CD4-positive, CD25-positive, alpha-beta regulatory T cell (primary cell): ENCODE data around the gene RHBDD3. TPM values are rescaled to one million over a fixed set of nuclear protein-coding genes. Genes with fewer than 3 reads are reported as not detected.

Source experiments
- ATAC-seq, 2 donors: fragments of 150-1000 bp; cut with Tn5 transposase; one replicate each; pipeline ENCODE4 v1.10.0; 2021; ENCODE audit warnings: low read depth in 2 of 2, moderate number of reproducible peaks in 2 of 2, moderate library complexity in 1 of 2
- DNase-seq, 3 donors: peaks; one replicate each; pipeline versions ENCODE4 v3.0.0 to v3.0.0-alpha.2; 2012 to 2022; ENCODE audit warnings: mixed read lengths in 1 of 3
- H3K27ac ChIP-seq: one replicate; pipeline ENCODE4 v1.7.0; 2013; ENCODE audit warnings: mild to moderate bottlenecking, low read length; ENCODE audit not compliant: insufficient read depth, poor library complexity, severe bottlenecking
- H3K27me3 ChIP-seq: one replicate; pipeline ENCODE4 v1.7.0; 2013; ENCODE audit warnings: low read length; ENCODE audit not compliant: control insufficient read depth, insufficient read depth
- H3K36me3 ChIP-seq: one replicate; pipeline ENCODE4 v1.7.0; 2013; ENCODE audit warnings: mild to moderate bottlenecking, low read length, moderate library complexity; ENCODE audit not compliant: control insufficient read depth, insufficient read depth
- H3K4me1 ChIP-seq: 2 replicates; pipeline ENCODE4 v1.7.0; 2013; ENCODE audit warnings: mild to moderate bottlenecking, low read length; ENCODE audit not compliant: insufficient read depth, control insufficient read depth, poor library complexity, severe bottlenecking
- H3K4me3 ChIP-seq: one replicate; pipeline ENCODE4 v1.7.0; 2013; ENCODE audit warnings: low read depth, mild to moderate bottlenecking, low read length, moderate library complexity
- H3K9me3 ChIP-seq, 2 experiments: 1 replicate in 1 of 2; 2 replicates in 1 of 2; pipeline ENCODE4 v1.7.0; 2013; ENCODE audit warnings: low read length in 2 of 2, mild to moderate bottlenecking in 1 of 2, moderate library complexity in 1 of 2; ENCODE audit not compliant: control insufficient read depth in 2 of 2
- H3K27ac Mint-ChIP-seq, 3 donors: one replicate each; pipeline ENCODE4 v1.8.0; 2020 to 2022; ENCODE audit warnings: mild to moderate bottlenecking in 3 of 3, mixed read lengths in 3 of 3, moderate library complexity in 2 of 3
- H3K27me3 Mint-ChIP-seq: one replicate; pipeline ENCODE4 v1.8.0; 2022; ENCODE audit warnings: mild to moderate bottlenecking, mixed read lengths
- H3K36me3 Mint-ChIP-seq: one replicate; pipeline ENCODE4 v1.8.0; 2020; ENCODE audit warnings: mixed read lengths
- H3K4me1 Mint-ChIP-seq, 4 donors: one replicate each; pipeline ENCODE4 v1.8.0; 2020 to 2022; ENCODE audit warnings: mixed read lengths in 4 of 4, mild to moderate bottlenecking in 1 of 4
- H3K4me3 Mint-ChIP-seq, 4 donors: one replicate each; pipeline ENCODE4 v1.8.0; 2020 to 2022; ENCODE audit warnings: mild to moderate bottlenecking in 4 of 4, mixed read lengths in 4 of 4, moderate library complexity in 3 of 4
- H3K9me3 Mint-ChIP-seq, 7 donors: one replicate each; pipeline ENCODE4 v1.8.0; 2020 to 2022; ENCODE audit warnings: mixed read lengths in 7 of 7, mild to moderate bottlenecking in 3 of 7, moderate library complexity in 2 of 7
- polyA plus RNA-seq, 4 donors: library from polyadenylated mRNA; unstranded; fragments of 300-500 nt; fragmentation: Illumina TruSeq; gene quantifications; one replicate each; pipeline ENCODE4 v1.2.3, GENCODE V29; 2021
- total RNA-seq: library from RNA; stranded (reverse); gene quantifications from one replicate; pipeline ENCODE4 v1.2.3, GENCODE V29; 2022

RHBDD3 gene
- total and polyA plus RNA-seq, 5 donors from 2014 or later = 6.5 to 16.0 (median 10.7) TPM

GRCh38 chr22:29308148-29308790 lies 40.5 kb upstream of the RHBDD3 start:
- no peak for DNase-seq

GRCh38 chr22:29307596-29308147 lies 39.9 kb upstream of the RHBDD3 start:
- H3K9me3 ChIP-seq = no peaks in the 10 kb centered on the region
- H3K4me1 ChIP-seq = peaks cover 21% of the 10 kb centered on the region
- Mint-ChIP-seq H3K4me3 (peak overlapping the region; percentile 43 to 84 (median 70)), H3K27me3 (peaks cover 41% of the 10 kb centered on the region), H3K27ac (no peak overlapping the region), H3K4me1 (peaks cover 0 to 10% (median 2%) of the 10 kb centered on the region in 4 donors), H3K9me3 (peaks cover 0 to 4% (median 0%) of the 10 kb centered on the region in 7 donors), H3K36me3 (no peaks in the 10 kb centered on the region)
- DNase-seq = no peak
- no peak overlapping the region for H3K4me3 ChIP-seq
- H3K36me3 ChIP-seq = no peaks in the 10 kb centered on the region
- peaks cover 2% of the 10 kb centered on the region for H3K27me3 ChIP-seq
- no peak overlapping the region for H3K27ac ChIP-seq
- no peak for ATAC-seq

More at GRCh38 chr22:29308148-29308790, 40.5 kb upstream of the RHBDD3 start:
- no peak overlapping the region for H3K4me3 Mint-ChIP-seq
- Histone ChIP-seq H3K36me3 (no peaks in the 10 kb centered on the region), H3K9me3 (no peaks in the 10 kb centered on the region), H3K27ac (no peak overlapping the region), H3K27me3 (peaks cover 2% of the 10 kb centered on the region), H3K4me3 (no peak overlapping the region), H3K4me1 (peaks cover 21% of the 10 kb centered on the region)
- peaks cover 0 to 10% (median 2%) of the 10 kb centered on the region in 4 donors for H3K4me1 Mint-ChIP-seq
- peaks cover 43% of the 10 kb centered on the region for H3K27me3 Mint-ChIP-seq
- H3K36me3 Mint-ChIP-seq = no peaks in the 10 kb centered on the region
- ATAC-seq = no peak
- no peak overlapping the region for H3K27ac Mint-ChIP-seq
- H3K9me3 Mint-ChIP-seq = peaks cover 0 to 4% (median 0%) of the 10 kb centered on the region in 7 donors

- Mint-ChIP-seq H3K9me3 (peaks cover 0 to 4% (median 0%) of the 10 kb centered on the region in 7 donors), H3K27ac (no peak overlapping the region), H3K4me1 (peaks cover 0 to 10% (median 2%) of the 10 kb centered on the region in 4 donors), H3K27me3 (peaks cover 35% of the 10 kb centered on the region), H3K4me3 (peak overlapping the region; percentile 43 to 84 (median 70)), H3K36me3 (no peaks in the 10 kb centered on the region)
- Histone ChIP-seq H3K9me3 (no peaks in the 10 kb centered on the region), H3K27ac (no peak overlapping the region), H3K4me1 (peaks cover 21% of the 10 kb centered on the region), H3K36me3 (no peaks in the 10 kb centered on the region), H3K27me3 (peaks cover 2% of the 10 kb centered on the region), H3K4me3 (no peak overlapping the region)
- no peak for ATAC-seq
- no peak for DNase-seq
Observed at GRCh38 chr22:29306835-29307595, 39.2 kb upstream of the RHBDD3 start.

- H3K27ac ChIP-seq = no peak within 1 kb of the TSS
- Mint-ChIP-seq H3K4me3 (peak within 1 kb of the TSS; percentile 60 to 84 (median 80)), H3K27me3 (peaks cover 34% of the 10 kb centered on the region), H3K4me1 (peaks cover 0 to 10% (median 2%) of the 10 kb centered on the region in 4 donors), H3K9me3 (peaks cover 0 to 4% (median 0%) of the 10 kb centered on the region in 7 donors), H3K27ac (peak within 1 kb of the TSS in 1 of 3 donors; percentile 63), H3K36me3 (no peaks in the 10 kb centered on the region)
- H3K27me3 ChIP-seq = peaks cover 2% of the 10 kb centered on the region
- H3K4me1 ChIP-seq = peaks cover 21% of the 10 kb centered on the region
- DNase-seq (peak in 1 of 3 donors; percentile 45), ATAC-seq (no peak)
- H3K9me3 ChIP-seq = no peaks in the 10 kb centered on the region
- no peaks in the 10 kb centered on the region for H3K36me3 ChIP-seq
- H3K4me3 ChIP-seq = no peak within 1 kb of the TSS
Observed at GRCh38 chr22:29306175-29306834, 38.5 kb upstream of the RHBDD3 start, which contains the start of gene GAS2L1. Gene GAS2L1, plus strand, starts transcription at chr22:29306650. Its CDS starts 1,456 bp downstream, at chr22:29308106.

- H3K4me1 Mint-ChIP-seq = peaks cover 0 to 11% (median 2%) of the 10 kb centered on the region in 4 donors
- H3K9me3 Mint-ChIP-seq = peaks cover 0 to 4% (median 0%) of the 10 kb centered on the region in 7 donors
- no peaks in the 10 kb centered on the region for H3K9me3 ChIP-seq
- no peak overlapping the region for H3K27ac ChIP-seq
- ATAC-seq = no peak
- H3K4me3 Mint-ChIP-seq = peak overlapping the region in 3 of 4 donors; percentile 65 to 80 (median 71)
- DNase-seq = no peak
- H3K27ac Mint-ChIP-seq = no peak overlapping the region
- H3K36me3 Mint-ChIP-seq = peaks cover 4% of the 10 kb centered on the region
- peaks cover 2% of the 10 kb centered on the region for H3K36me3 ChIP-seq
- peaks cover 18% of the 10 kb centered on the region for H3K4me1 ChIP-seq
- peaks cover 2% of the 10 kb centered on the region for H3K27me3 ChIP-seq
- no peak overlapping the region for H3K4me3 ChIP-seq
- H3K27me3 Mint-ChIP-seq = peaks cover 34% of the 10 kb centered on the region
Observed at GRCh38 chr22:29305836-29306174, 38.0 kb upstream of the RHBDD3 start.

- Mint-ChIP-seq H3K9me3 (peaks cover 0 to 4% (median 0%) of the 10 kb centered on the region in 7 donors), H3K27ac (no peak overlapping the region), H3K27me3 (peaks cover 33% of the 10 kb centered on the region), H3K36me3 (peaks cover 20% of the 10 kb centered on the region), H3K4me3 (no peak overlapping the region), H3K4me1 (peaks cover 0 to 12% (median 6%) of the 10 kb centered on the region in 4 donors)
- H3K36me3 ChIP-seq = peaks cover 31% of the 10 kb centered on the region
- no peak overlapping the region for H3K27ac ChIP-seq
- DNase-seq (no peak), ATAC-seq (no peak)
- peaks cover 16% of the 10 kb centered on the region for H3K4me1 ChIP-seq
- H3K9me3 ChIP-seq = no peaks in the 10 kb centered on the region
- no peak overlapping the region for H3K4me3 ChIP-seq
- peaks cover 2% of the 10 kb centered on the region for H3K27me3 ChIP-seq
Observed at GRCh38 chr22:29302681-29303465, 35.1 kb upstream of the RHBDD3 start.

- Mint-ChIP-seq H3K4me3 (peak overlapping the region in 1 of 4 donors; percentile 63), H3K36me3 (peaks cover 25% of the 10 kb centered on the region), H3K27ac (no peak overlapping the region), H3K27me3 (peaks cover 28% of the 10 kb centered on the region), H3K9me3 (peaks cover 0 to 2% (median 0%) of the 10 kb centered on the region in 7 donors), H3K4me1 (peaks cover 0 to 11% (median 6%) of the 10 kb centered on the region in 4 donors)
- Histone ChIP-seq H3K4me3 (no peak overlapping the region), H3K27ac (no peak overlapping the region), H3K36me3 (peaks cover 36% of the 10 kb centered on the region), H3K27me3 (peaks cover 2% of the 10 kb centered on the region), H3K9me3 (no peaks in the 10 kb centered on the region), H3K4me1 (peaks cover 16% of the 10 kb centered on the region)
- DNase-seq (no peak), ATAC-seq (no peak)
Observed at GRCh38 chr22:29302402-29302680, 34.6 kb upstream of the RHBDD3 start.
